ENCODE measurements around the gene KIF25. TPM values are rescaled to one million over a fixed set of nuclear protein-coding genes. Genes with fewer than 3 reads are reported as not detected.

KIF25 gene
- polyA plus RNA-seq, 2 of the 4 experiments (the other 2 are of a cell fraction) = 0.06 to 0.13 TPM

GRCh38 chr6:168049706-168050224, 52.3 kb downstream of the KIF25 start:
- no peak for TF ChIP-seq CTCF (IDR thresholded peaks at IDR 0.05)
- TF ChIP-seq POLR2AphosphoS2 (conservative IDR thresholded peaks at IDR 0.05; ENCODE audit: low read length) = no peak
- no peak for TF ChIP-seq BHLHE40 (IDR thresholded peaks at IDR 0.05; ENCODE audit: low read depth, low read length)
- TF ChIP-seq JUNB (IDR thresholded peaks at IDR 0.05) = no peak
- no peak for TF ChIP-seq KDM1A (IDR thresholded peaks at IDR 0.05; ENCODE audit: low read depth)
- no peak for TF ChIP-seq CHD4 (IDR thresholded peaks at IDR 0.05; ENCODE audit: borderline replicate concordance)
- no peak for TF ChIP-seq HOXB13 (CRISPR knock-in tag; IDR thresholded peaks at IDR 0.05; ENCODE audit: low read depth)
- no peak for TF ChIP-seq HES2 (IDR thresholded peaks at IDR 0.05)
- no peak for TF ChIP-seq MAFK (IDR thresholded peaks at IDR 0.05; ENCODE audit: partially characterized antibody)
- TF ChIP-seq CHD2 (IDR thresholded peaks at IDR 0.05; ENCODE audit: low read length, partially characterized antibody) = no peak
- no peak for TF ChIP-seq CBX8 (IDR thresholded peaks at IDR 0.05)
- H3K4me1 ChIP-seq = no peaks in the 10 kb centered on the region
- FAIRE-seq (no peak), ATAC-seq (no peak), DNase-seq (ENCODE audit: low read depth in 1 of 2, low spot score in 1 of 2) (no peak)
- POLR2A ChIA-PET = no interaction called here
- CTCF ChIA-PET = no interaction called here
- H3K27ac ChIP-seq = no peak overlapping the region
- no peak overlapping the region for H3K4me3 ChIP-seq
- no peak overlapping the region for H3K4me2 ChIP-seq
- H3K9me3 ChIP-seq = no peaks in the 10 kb centered on the region
- WGBS (ENCODE audit: missing lambda C conversion rate) = 89% methylated on average over 13 of the region's 21 CpGs

GRCh38 chr6:168050225-168050880, 52.9 kb downstream of the KIF25 start:
- Histone ChIP-seq H3K27ac (no peak overlapping the region), H3K9me3 (no peaks in the 10 kb centered on the region), H3K4me2 (no peak overlapping the region), H3K4me3 (no peak overlapping the region), H3K4me1 (no peaks in the 10 kb centered on the region)
- FAIRE-seq (no peak), ATAC-seq (no peak), DNase-seq (ENCODE audit: low read depth in 1 of 2, low spot score in 1 of 2) (no peak)
- TF ChIP-seq MAFK (IDR thresholded peaks at IDR 0.05; ENCODE audit: partially characterized antibody) = peak; percentile 48
- TF ChIP-seq, protein P1, sequence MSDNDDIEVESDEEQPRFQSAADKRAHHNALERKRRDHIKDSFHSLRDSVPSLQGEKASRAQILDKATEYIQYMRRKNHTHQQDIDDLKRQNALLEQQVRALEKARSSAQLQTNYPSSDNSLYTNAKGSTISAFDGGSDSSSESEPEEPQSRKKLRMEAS (IDR thresholded peaks at IDR 0.05) = no peak
- CTCF ChIA-PET = no interaction called here
- POLR2A ChIA-PET = no interaction called here
- WGBS (ENCODE audit: missing lambda C conversion rate) = 88% methylated on average over 9 of the region's 27 CpGs

- TF ChIP-seq RAD21 (conservative IDR thresholded peaks at IDR 0.05 in 1 of 2, IDR thresholded peaks at IDR 0.05 in 1 of 2) (peak in 1 of 2 experiments; percentile 35; a peak in 2 of 5 replicates), HDAC2 (IDR thresholded peaks at IDR 0.05) (no peak)
- no peak overlapping the region for H3K27ac ChIP-seq
- ChIA-PET POLR2A (no interaction called here), CTCF (no interaction called here)
- H3K4me1 ChIP-seq = no peaks in the 10 kb centered on the region
- WGBS (ENCODE audit: missing lambda C conversion rate) = 88% methylated on average over 10 of the region's 23 CpGs
- DNase-seq (ENCODE audit: low read depth in 1 of 2, low spot score in 1 of 2) = peak in 1 of 2 experiments; percentile 9
- peak in 1 of 2 experiments; percentile 67; a peak in 3 of 6 replicates for ATAC-seq
- FAIRE-seq = no peak
- H3K9me3 ChIP-seq = no peaks in the 10 kb centered on the region
- no peak overlapping the region for H3K4me2 ChIP-seq
- H3K4me3 ChIP-seq = no peak overlapping the region
These were observed 53.6 kb downstream of the KIF25 start for GRCh38 chr6:168050881-168051586.

GRCh38 chr6:168051648-168052047, 54.2 kb downstream of the KIF25 start:
- no peak overlapping the region for H3K4me2 ChIP-seq
- ChIA-PET CTCF (no interaction called here), POLR2A (no interaction called here)
- 56% methylated on average over 1 of the region's 9 CpGs for WGBS (ENCODE audit: missing lambda C conversion rate)
- no peak overlapping the region for H3K4me3 ChIP-seq
- H3K4me1 ChIP-seq = no peaks in the 10 kb centered on the region
- H3K27ac ChIP-seq = no peak overlapping the region
- DNase-seq (ENCODE audit: low read depth in 1 of 2, low spot score in 1 of 2) (no peak), FAIRE-seq (no peak), ATAC-seq (no peak)
- TF ChIP-seq NPAS2 (CRISPR knock-in tag; IDR thresholded peaks at IDR 0.05; ENCODE audit: borderline replicate concordance) = no peak
- no peak for TF ChIP-seq NR3C1 (IDR thresholded peaks at IDR 0.05)
- TF ChIP-seq ZC3H11A (IDR thresholded peaks at IDR 0.05) = no peak
- TF ChIP-seq RNF2 (IDR thresholded peaks at IDR 0.05; ENCODE audit: borderline replicate concordance, low read depth) = no peak
- TF ChIP-seq MYC (IDR thresholded peaks at IDR 0.05; ENCODE audit: borderline replicate concordance, low read length) = no peak
- no peak for TF ChIP-seq EHMT2 (IDR thresholded peaks at IDR 0.05; ENCODE audit: low read depth)
- TF ChIP-seq CHD4 (IDR thresholded peaks at IDR 0.05; ENCODE audit: borderline replicate concordance) = no peak
- TF ChIP-seq ELK1 (IDR thresholded peaks at IDR 0.05; ENCODE audit: low read depth, low read length) = no peak
- TF ChIP-seq, protein P2, sequence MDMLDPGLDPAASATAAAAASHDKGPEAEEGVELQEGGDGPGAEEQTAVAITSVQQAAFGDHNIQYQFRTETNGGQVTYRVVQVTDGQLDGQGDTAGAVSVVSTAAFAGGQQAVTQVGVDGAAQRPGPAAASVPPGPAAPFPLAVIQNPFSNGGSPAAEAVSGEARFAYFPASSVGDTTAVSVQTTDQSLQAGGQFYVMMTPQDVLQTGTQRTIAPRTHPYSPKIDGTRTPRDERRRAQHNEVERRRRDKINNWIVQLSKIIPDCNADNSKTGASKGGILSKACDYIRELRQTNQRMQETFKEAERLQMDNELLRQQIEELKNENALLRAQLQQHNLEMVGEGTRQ (IDR thresholded peaks at IDR 0.05) = no peak
- no peak for TF ChIP-seq HEYL (CRISPR knock-in tag; IDR thresholded peaks at IDR 0.05)
- no peak for TF ChIP-seq POLR2AphosphoS2 (conservative IDR thresholded peaks at IDR 0.05; ENCODE audit: low read length)
- no peak for TF ChIP-seq CBX2 (IDR thresholded peaks at IDR 0.05; ENCODE audit: borderline replicate concordance, low read depth)
- no peak for TF ChIP-seq PHF8 (IDR thresholded peaks at IDR 0.05; ENCODE audit: borderline replicate concordance, low read depth)
- no peaks in the 10 kb centered on the region for H3K9me3 ChIP-seq

Data from A549 (cell line).